Endothelial cell of umbilical vein (primary cell): ENCODE data around the gene CD68.
A peak's percentile ranks its signal among the peaks of the same experiment; 100 is the strongest.

Source experiments
- EZH2 ChIP-seq: IDR thresholded peaks from 2 replicates; pipeline ENCODE4 v1.6.1; 2012; ENCODE audit warnings: borderline replicate concordance, low read depth, mild to moderate bottlenecking, moderate library complexity, low read length, inconsistent platforms; ENCODE audit not compliant: severe bottlenecking
- GATA2 ChIP-seq: IDR thresholded peaks from 2 replicates; pipeline ENCODE4 v1.7.0; 2011; ENCODE audit warnings: low read depth, mild to moderate bottlenecking, moderate library complexity, mixed read lengths, low read length; ENCODE audit not compliant: insufficient read length, insufficient read depth
- JUN ChIP-seq: IDR thresholded peaks from 2 replicates; pipeline ENCODE4 v1.6.1; 2011; ENCODE audit warnings: borderline replicate concordance, low read depth; ENCODE audit not compliant: insufficient read length, insufficient read depth
- MYC ChIP-seq: IDR thresholded peaks from one replicate; pipeline ENCODE4 v1.6.1; 2011; ENCODE audit warnings: mild to moderate bottlenecking, low read depth, low read length
- POLR2A ChIP-seq: IDR thresholded peaks from 2 replicates; pipeline ENCODE4 v1.6.1; 2012; ENCODE audit warnings: low read depth, mild to moderate bottlenecking, control low read depth, low read length
- POLR2AphosphoS5 ChIP-seq: IDR thresholded peaks from 2 replicates; pipeline ENCODE4 v1.6.1; 2012; ENCODE audit warnings: low read depth, mild to moderate bottlenecking, control low read depth, low read length, moderate library complexity; ENCODE audit not compliant: insufficient read depth
- TF ChIP-seq, protein P1 (sequence below), 2 donors: IDR thresholded peaks; 1 replicate in 1 of 2; 2 replicates in 1 of 2; pipeline ENCODE4 v1.5.1; 2011; ENCODE audit warnings: low read length in 2 of 2, mild to moderate bottlenecking in 2 of 2, moderate library complexity in 2 of 2, control low read depth in 1 of 2, inconsistent platforms in 1 of 2, low read depth in 1 of 2; ENCODE audit not compliant: insufficient read depth in 1 of 2; ENCODE audit errors: extremely low read depth in 1 of 2
- TF ChIP-seq, protein P2 (sequence below): IDR thresholded peaks from 2 replicates; pipeline ENCODE4 v1.6.1; 2011; ENCODE audit not compliant: insufficient read depth, insufficient read length

DNA sequence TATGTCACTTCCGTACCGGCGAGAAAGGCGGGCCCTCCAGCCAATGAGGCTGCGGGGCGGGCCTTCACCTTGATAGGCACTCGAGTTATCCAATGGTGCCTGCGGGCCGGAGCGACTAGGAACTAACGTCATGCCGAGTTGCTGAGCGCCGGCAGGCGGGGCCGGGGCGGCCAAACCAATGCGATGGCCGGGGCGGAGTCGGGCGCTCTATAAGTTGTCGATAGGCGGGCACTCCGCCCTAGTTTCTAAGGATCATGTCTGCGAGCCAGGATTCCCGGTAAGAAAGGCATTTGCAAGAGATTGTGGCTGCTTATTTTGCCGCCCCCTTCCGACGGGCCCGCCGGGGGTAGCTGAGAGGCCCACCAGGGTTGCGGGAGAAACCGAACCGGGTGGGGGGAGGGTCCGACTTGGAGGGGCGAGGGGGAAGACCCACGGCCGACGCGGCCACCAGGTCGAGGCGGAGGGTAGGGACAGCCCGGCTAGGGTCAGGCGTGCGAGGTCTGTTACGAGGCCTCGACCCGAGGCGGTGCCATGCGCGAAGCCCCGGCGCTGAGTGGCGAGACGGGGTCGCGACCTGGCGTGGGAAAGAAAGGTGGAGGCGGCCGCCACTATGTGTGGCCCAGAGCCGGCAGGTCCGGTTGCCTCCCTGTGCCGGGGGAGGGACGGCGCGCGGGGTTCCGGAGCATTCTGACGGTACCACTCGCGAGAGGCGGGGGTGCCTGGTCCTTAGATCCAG is 6.7 kb upstream of the CD68 start:
- TF ChIP-seq POLR2AphosphoS5 (peak; percentile 100), POLR2A (peak; percentile 99), GATA2 (no peak), EZH2 (no peak), MYC (no peak), JUN (no peak)
- TF ChIP-seq, protein P1, sequence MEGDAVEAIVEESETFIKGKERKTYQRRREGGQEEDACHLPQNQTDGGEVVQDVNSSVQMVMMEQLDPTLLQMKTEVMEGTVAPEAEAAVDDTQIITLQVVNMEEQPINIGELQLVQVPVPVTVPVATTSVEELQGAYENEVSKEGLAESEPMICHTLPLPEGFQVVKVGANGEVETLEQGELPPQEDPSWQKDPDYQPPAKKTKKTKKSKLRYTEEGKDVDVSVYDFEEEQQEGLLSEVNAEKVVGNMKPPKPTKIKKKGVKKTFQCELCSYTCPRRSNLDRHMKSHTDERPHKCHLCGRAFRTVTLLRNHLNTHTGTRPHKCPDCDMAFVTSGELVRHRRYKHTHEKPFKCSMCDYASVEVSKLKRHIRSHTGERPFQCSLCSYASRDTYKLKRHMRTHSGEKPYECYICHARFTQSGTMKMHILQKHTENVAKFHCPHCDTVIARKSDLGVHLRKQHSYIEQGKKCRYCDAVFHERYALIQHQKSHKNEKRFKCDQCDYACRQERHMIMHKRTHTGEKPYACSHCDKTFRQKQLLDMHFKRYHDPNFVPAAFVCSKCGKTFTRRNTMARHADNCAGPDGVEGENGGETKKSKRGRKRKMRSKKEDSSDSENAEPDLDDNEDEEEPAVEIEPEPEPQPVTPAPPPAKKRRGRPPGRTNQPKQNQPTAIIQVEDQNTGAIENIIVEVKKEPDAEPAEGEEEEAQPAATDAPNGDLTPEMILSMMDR (IDR thresholded peaks at IDR 0.05; ENCODE audit: extremely low read depth in 1 of 2, insufficient read depth in 1 of 2, low read depth in 1 of 2, low read length in 2 of 2): no peak
- TF ChIP-seq, protein P2, sequence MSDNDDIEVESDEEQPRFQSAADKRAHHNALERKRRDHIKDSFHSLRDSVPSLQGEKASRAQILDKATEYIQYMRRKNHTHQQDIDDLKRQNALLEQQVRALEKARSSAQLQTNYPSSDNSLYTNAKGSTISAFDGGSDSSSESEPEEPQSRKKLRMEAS: no peak
